Fibroblast of the aortic adventitia (primary cell): Measurements from ENCODE around the gene GBE1. TPM values are rescaled to one million over a fixed set of nuclear protein-coding genes. Genes with fewer than 3 reads are reported as not detected.

ENCODE experiments used
- DNase-seq: peaks from one replicate; pipeline ENCODE4 v3.0.0-alpha.2; 2010; ENCODE audit warnings: low read depth
- H3K4me3 ChIP-seq: 2 replicates; pipeline ENCODE4 v1.5.1; 2011; ENCODE audit warnings: low read depth, mild to moderate bottlenecking, control low read depth, low read length, moderate library complexity
- CTCF ChIP-seq: IDR thresholded peaks from 2 replicates; pipeline ENCODE4 v1.5.1; 2011; ENCODE audit warnings: mild to moderate bottlenecking, low read length, control low read depth, inconsistent platforms; ENCODE audit not compliant: insufficient read depth
- total RNA-seq: library from RNA; depleted of rRNA; stranded (reverse); fragments of >200 nt; gene quantifications from 2 replicates; pipeline ENCODE4 v1.2.3, GENCODE V29; 2012; ENCODE audit warnings: low replicate concordance

GBE1 gene
- total RNA-seq, 1 donor: 204 TPM

DNA sequence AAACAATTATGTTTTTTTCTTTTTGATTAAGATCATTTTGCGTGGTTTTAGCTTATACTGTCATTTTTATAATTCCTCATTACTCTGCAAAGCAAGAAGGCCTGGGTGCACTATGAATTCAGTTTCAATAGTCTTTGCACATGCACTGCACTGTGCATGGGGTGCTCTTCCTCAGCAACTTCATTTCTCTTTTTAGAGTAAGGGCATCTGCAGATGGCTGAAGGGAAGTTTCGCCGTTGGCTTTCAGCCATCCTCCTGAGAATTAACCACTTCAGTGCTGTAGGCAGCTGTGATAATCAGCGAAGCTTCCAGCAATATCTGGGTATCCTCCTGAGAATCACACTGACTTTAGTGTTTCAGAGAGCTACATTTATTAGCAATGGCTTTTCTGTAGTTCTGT is 284.8 kb downstream of the GBE1 start:
- DNase-seq: no peak
- no peak overlapping the region for H3K4me3 ChIP-seq
- TF ChIP-seq CTCF: no peak

- DNase-seq: peak; percentile 75
- H3K4me3 ChIP-seq: no peak overlapping the region
- no peak for TF ChIP-seq CTCF
Observed at GRCh38 chr3:81472600-81473362, 288.7 kb downstream of the GBE1 start.

- no peak overlapping the region for H3K4me3 ChIP-seq
- no peak for TF ChIP-seq CTCF
- no peak for DNase-seq
Observed at GRCh38 chr3:81470524-81471278, 290.7 kb downstream of the GBE1 start.

DNA sequence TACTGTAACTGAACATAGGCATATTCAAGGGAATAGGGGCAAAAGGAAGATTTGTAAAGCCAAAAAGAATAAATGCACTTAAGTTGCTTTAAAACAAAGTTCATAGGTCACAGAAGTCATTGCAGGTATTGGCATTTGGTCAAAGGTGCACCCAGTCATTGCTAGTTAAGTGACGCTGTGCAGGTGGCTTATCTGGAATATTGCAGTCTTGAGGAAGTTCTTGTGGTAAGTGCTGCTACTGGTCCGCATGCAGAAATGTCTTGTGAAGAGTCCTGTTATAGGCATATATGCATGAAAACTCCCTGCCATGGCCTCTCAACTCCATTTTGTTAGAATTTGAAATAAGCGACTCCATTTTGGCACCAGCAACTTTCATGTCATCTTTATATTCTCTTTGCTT is 293.1 kb downstream of the GBE1 start:
- no peak for TF ChIP-seq CTCF
- H3K4me3 ChIP-seq: no peak overlapping the region
- DNase-seq: no peak

DNA sequence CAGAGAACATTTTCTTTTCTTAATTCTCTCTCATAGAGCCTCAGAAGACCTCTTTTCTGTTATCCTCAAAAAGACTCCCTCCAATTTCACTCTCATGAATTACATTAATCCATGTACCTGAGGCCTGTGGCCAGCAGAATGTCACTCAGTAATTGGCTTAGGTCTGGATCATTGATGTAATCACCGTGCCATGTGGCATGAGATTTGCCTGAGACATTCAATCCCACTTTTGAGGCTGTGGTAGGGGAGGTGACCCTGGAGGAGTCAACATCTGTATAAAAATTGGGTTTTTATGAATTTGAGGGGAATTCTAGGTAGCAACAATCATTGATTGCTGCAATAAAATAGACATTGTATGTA is 295.3 kb downstream of the GBE1 start:
- no peak overlapping the region for H3K4me3 ChIP-seq
- DNase-seq: no peak
- no peak for TF ChIP-seq CTCF

DNA sequence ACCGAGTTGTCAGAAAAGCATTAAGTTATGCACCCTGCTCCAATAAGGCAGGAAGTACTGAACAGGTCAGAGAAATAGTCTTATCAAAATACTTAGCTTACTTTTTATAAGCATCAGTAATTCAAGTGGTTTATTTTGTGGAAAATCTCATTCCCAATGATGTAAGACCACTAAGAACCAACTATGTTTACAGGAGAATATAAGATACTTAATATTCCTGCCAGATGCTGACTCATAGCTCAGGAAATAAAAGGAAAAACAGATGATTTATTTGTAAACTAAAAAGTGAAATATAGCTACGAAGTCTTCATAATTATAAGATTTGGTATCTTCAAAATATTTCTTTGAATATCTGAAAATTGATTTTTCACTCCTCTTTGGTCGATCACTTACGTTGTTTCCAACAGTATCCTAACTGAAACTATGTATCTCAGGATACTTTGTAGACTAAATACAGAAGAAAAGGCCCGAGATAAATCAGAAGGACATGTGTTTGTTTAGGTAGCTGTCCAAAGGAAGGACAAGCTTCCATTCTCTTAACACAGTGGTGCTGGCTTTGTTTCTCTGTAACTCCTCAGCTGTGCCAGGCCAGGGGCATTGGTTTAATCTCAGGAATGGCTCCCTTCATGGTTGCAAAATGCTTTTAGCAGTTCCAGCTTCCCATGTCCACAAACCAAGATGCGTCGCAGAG is 295.8 kb downstream of the GBE1 start:
- no peak for TF ChIP-seq CTCF
- DNase-seq: peak; percentile 39
- no peak overlapping the region for H3K4me3 ChIP-seq
